ENCODE data around the gene DRD5.

Gene DRD5

DNA sequence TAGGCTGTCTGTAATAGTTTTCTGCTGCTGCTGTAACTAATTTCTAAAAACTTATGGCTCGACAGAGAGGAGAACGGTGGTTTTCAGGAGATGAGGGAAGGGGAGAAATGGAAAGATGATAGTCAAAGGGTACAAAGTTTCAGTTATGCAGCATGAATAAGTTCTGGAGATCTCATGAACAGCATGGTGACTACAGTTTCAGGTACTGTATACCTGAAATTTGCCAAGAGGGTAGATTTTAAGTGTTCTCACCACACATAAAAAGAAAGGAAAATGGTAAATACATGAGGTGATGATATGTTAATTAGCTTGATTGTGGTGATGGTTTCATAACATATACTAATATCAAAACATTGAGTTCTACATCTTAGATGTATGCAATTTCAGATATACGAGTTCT, 34.9 kb downstream of the DRD5 start:
- TF ChIP-seq, protein P1, sequence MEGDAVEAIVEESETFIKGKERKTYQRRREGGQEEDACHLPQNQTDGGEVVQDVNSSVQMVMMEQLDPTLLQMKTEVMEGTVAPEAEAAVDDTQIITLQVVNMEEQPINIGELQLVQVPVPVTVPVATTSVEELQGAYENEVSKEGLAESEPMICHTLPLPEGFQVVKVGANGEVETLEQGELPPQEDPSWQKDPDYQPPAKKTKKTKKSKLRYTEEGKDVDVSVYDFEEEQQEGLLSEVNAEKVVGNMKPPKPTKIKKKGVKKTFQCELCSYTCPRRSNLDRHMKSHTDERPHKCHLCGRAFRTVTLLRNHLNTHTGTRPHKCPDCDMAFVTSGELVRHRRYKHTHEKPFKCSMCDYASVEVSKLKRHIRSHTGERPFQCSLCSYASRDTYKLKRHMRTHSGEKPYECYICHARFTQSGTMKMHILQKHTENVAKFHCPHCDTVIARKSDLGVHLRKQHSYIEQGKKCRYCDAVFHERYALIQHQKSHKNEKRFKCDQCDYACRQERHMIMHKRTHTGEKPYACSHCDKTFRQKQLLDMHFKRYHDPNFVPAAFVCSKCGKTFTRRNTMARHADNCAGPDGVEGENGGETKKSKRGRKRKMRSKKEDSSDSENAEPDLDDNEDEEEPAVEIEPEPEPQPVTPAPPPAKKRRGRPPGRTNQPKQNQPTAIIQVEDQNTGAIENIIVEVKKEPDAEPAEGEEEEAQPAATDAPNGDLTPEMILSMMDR (IDR thresholded peaks at IDR 0.05; ENCODE audit: insufficient read depth, low read length, poor library complexity, severe bottlenecking), result no peak
- TF ChIP-seq EZH2phosphoT487 (conservative IDR thresholded peaks at IDR 0.05; ENCODE audit: low read length), result no peak
- no peaks in the 10 kb centered on the region for H3F3A ChIP-seq (ENCODE audit: insufficient read depth)
- no peaks in the 10 kb centered on the region for H3K36me3 ChIP-seq (ENCODE audit: low read length)
- H3K9me2 ChIP-seq (replicated peaks; ENCODE audit: insufficient read depth, low read length), result no peaks in the 10 kb centered on the region
- H3K9ac ChIP-seq (ENCODE audit: low read length), result no peak overlapping the region
- H3K9me3 ChIP-seq (ENCODE audit: insufficient read depth, low read length), result no peaks in the 10 kb centered on the region
- no peaks in the 10 kb centered on the region for H3K79me2 ChIP-seq (ENCODE audit: insufficient read depth, low read length)
- no peak overlapping the region for H2AFZ ChIP-seq (ENCODE audit: low read depth, low read length, severe bottlenecking)
- H4K20me1 ChIP-seq (ENCODE audit: low read depth, low read length), result no peaks in the 10 kb centered on the region
- H3K27me3 ChIP-seq (ENCODE audit: low read length), result no peaks in the 10 kb centered on the region
- no peak overlapping the region for H3K27ac ChIP-seq (ENCODE audit: low read depth, low read length)
- no peak overlapping the region for H3K4me3 ChIP-seq (ENCODE audit: insufficient read depth, low read length, poor library complexity, severe bottlenecking)
- H3K4me2 ChIP-seq (ENCODE audit: low read depth, low read length, poor library complexity, severe bottlenecking), result no peak overlapping the region

DNA sequence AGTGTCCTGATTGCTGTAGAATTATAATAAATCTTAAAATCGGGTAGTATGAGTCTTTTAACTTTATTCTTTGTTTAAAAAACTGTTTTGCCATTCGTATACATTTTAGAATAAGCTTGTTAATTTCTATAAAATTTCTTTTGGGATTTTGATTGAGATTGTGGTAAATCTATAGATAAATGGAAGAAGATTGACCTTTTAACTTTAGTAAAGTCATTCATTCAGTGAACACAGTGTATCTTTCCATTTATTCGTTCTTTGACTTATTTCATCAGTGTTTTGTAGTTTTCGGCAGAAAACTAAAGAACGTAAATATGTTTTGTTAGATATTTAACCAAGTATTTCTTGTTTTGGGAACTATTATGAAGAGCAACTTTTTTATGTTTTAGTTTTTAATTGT, 38.9 kb downstream of the DRD5 start:
- no peak overlapping the region for H3K9ac ChIP-seq (ENCODE audit: low read length)
- no peak for TF ChIP-seq EZH2phosphoT487 (conservative IDR thresholded peaks at IDR 0.05; ENCODE audit: low read length)
- TF ChIP-seq, protein P1 (IDR thresholded peaks at IDR 0.05; ENCODE audit: insufficient read depth, low read length, poor library complexity, severe bottlenecking), result no peak

DNA sequence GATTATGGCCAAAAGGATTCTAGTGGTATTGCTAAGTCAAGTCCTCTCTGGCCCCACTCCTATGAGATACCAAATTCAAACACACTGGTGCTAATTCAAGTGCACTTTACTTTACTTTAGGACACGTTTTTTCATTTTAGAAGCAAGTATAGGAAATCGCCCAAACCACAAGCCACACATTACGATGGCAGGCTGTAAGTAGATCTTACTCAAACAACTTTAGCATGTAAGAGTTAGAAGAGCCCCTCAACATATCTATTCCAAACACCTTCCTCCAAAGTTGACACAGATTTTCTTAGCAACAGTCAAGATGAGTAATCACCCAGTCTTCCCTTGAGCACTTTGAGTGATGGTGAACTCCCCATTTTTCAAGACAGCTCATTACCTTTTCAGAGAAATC, 43.6 kb downstream of the DRD5 start:
- Histone ChIP-seq H3K36me3 (ENCODE audit: low read length) (no peaks in the 10 kb centered on the region), H3K9ac (ENCODE audit: low read length) (no peak overlapping the region), H3K9me2 (replicated peaks; ENCODE audit: insufficient read depth, low read length) (no peaks in the 10 kb centered on the region), H4K20me1 (ENCODE audit: low read depth, low read length) (no peaks in the 10 kb centered on the region), H2AFZ (ENCODE audit: low read depth, low read length, severe bottlenecking) (no peak overlapping the region), H3K4me2 (ENCODE audit: low read depth, low read length, poor library complexity, severe bottlenecking) (no peak overlapping the region), H3K4me3 (ENCODE audit: insufficient read depth, low read length, poor library complexity, severe bottlenecking) (no peak overlapping the region), H3F3A (ENCODE audit: insufficient read depth) (no peaks in the 10 kb centered on the region), H3K27ac (ENCODE audit: low read depth, low read length) (no peak overlapping the region), H3K9me3 (ENCODE audit: insufficient read depth, low read length) (no peaks in the 10 kb centered on the region), H3K79me2 (ENCODE audit: insufficient read depth, low read length) (no peaks in the 10 kb centered on the region), H3K27me3 (ENCODE audit: low read length) (no peaks in the 10 kb centered on the region)
- TF ChIP-seq, protein P1 (IDR thresholded peaks at IDR 0.05; ENCODE audit: insufficient read depth, low read length, poor library complexity, severe bottlenecking), result no peak
- TF ChIP-seq EZH2phosphoT487 (conservative IDR thresholded peaks at IDR 0.05; ENCODE audit: low read length), result no peak

More for the DNA sequence above, 38.9 kb downstream of the DRD5 start:
- H3K36me3 ChIP-seq (ENCODE audit: low read length), result no peaks in the 10 kb centered on the region
- no peaks in the 10 kb centered on the region for H3K27me3 ChIP-seq (ENCODE audit: low read length)
- no peak overlapping the region for H3K4me3 ChIP-seq (ENCODE audit: insufficient read depth, low read length, poor library complexity, severe bottlenecking)
- no peaks in the 10 kb centered on the region for H3K79me2 ChIP-seq (ENCODE audit: insufficient read depth, low read length)
- H3K27ac ChIP-seq (ENCODE audit: low read depth, low read length), result no peak overlapping the region
- no peaks in the 10 kb centered on the region for H3F3A ChIP-seq (ENCODE audit: insufficient read depth)
- H3K9me3 ChIP-seq (ENCODE audit: insufficient read depth, low read length), result no peaks in the 10 kb centered on the region
- no peaks in the 10 kb centered on the region for H4K20me1 ChIP-seq (ENCODE audit: low read depth, low read length)
- no peak overlapping the region for H2AFZ ChIP-seq (ENCODE audit: low read depth, low read length, severe bottlenecking)
- no peaks in the 10 kb centered on the region for H3K9me2 ChIP-seq (replicated peaks; ENCODE audit: insufficient read depth, low read length)
- no peak overlapping the region for H3K4me2 ChIP-seq (ENCODE audit: low read depth, low read length, poor library complexity, severe bottlenecking)
